ENCODE data around the gene KRTAP5-11.
"Not testable (repeated sequence)": the region's sequence is repeated elsewhere in the genome, so short reads cannot be mapped to it uniquely, and the experiment has no call there.

Gene KRTAP5-11

DNA sequence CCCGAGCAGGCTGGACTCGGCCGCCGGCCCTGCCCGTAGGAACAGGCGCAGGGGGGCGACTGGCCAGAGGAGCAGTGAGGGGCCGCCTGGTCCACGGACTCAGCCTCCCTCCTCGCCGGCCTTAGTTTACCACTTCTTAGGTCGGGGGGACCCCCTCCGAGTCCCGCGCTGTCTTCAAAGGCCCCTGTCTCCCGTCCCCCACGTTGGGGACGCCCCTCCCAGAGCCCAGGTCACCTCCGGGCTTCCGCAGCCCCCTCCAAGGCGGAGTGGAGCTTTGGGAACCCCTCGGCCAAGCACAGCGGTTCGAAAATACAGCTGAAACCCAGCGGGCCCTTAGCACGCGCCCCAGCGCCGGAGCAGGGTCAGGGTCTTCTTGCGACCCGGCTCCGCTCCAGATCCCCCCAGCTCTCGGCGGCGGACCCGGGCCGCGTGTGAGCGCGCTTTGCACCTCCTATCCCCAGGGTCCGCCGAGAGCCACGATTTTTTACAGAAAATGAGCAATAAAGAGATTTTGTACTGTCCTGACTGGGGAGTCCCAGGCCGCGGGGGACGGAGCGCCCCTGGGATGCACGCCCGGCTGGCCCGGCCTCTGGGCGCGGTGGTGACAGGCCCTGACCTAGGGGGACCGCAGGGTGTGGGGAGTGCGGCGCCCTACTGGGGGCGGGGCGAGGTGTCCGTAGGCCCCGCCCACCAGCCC, 25.0 kb upstream of the KRTAP5-11 start:
- H3K9me3 ChIP-seq (ENCODE audit: insufficient read depth, low read depth, low read length); H3K9ac ChIP-seq (ENCODE audit: low read depth, low read length); H3K4me1 ChIP-seq (ENCODE audit: insufficient read depth, low read length); H3K36me3 ChIP-seq (ENCODE audit: insufficient read depth, low read length); H3K27ac ChIP-seq (ENCODE audit: low read depth, low read length): not testable (repeated sequence)
- Histone ChIP-seq H3K4me3 (ENCODE audit: low read length) (peak overlapping the region; percentile 64), H3K27me3 (ENCODE audit: insufficient read depth, low read length) (peaks cover 36% of the 10 kb centered on the region)
- under 1% methylated on average over 47 of the region's 59 CpGs for WGBS

DNA sequence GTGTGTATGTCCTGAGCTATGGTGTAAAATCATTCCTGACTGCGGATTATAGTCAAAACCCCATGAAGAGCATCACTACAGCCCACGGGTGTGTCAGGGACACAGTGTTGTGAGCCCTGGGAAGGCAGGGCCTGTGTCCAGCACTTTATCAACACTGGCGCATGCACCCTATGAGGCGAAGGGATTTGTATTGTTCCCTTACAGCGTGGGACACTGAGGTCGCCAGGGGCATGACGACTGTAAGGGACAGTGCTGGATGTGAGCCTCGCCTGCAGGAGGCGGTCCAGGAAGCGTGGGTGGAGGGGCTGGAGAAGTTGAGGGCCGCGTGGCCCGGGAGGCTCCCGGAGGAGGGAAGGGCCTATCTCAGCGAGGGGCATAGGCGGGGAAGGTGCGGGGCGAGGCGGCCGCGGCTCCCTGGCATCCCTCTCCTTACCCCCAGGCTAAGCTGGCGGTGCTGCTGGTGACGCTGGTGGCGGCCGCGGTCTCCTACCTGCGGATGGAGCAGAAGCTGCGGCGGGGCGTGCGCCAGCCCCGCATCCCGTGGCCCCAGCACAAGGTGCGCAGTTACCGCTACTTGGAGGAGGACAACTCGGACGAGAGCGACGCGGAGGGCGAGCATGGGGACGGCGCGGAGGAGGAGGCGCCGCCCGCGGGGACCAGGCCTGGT, 24.3 kb upstream of the KRTAP5-11 start:
- Histone ChIP-seq H3K27me3 (ENCODE audit: insufficient read depth, low read length) (peaks cover 36% of the 10 kb centered on the region), H3K4me3 (ENCODE audit: low read length) (peak overlapping the region; percentile 64)
- WGBS = 9% methylated on average over 48 of the region's 48 CpGs
- not testable (repeated sequence) for H3K36me3 ChIP-seq (ENCODE audit: insufficient read depth, low read length); H3K27ac ChIP-seq (ENCODE audit: low read depth, low read length); H3K4me1 ChIP-seq (ENCODE audit: insufficient read depth, low read length); H3K9me3 ChIP-seq (ENCODE audit: insufficient read depth, low read depth, low read length); H3K9ac ChIP-seq (ENCODE audit: low read depth, low read length)

DNA sequence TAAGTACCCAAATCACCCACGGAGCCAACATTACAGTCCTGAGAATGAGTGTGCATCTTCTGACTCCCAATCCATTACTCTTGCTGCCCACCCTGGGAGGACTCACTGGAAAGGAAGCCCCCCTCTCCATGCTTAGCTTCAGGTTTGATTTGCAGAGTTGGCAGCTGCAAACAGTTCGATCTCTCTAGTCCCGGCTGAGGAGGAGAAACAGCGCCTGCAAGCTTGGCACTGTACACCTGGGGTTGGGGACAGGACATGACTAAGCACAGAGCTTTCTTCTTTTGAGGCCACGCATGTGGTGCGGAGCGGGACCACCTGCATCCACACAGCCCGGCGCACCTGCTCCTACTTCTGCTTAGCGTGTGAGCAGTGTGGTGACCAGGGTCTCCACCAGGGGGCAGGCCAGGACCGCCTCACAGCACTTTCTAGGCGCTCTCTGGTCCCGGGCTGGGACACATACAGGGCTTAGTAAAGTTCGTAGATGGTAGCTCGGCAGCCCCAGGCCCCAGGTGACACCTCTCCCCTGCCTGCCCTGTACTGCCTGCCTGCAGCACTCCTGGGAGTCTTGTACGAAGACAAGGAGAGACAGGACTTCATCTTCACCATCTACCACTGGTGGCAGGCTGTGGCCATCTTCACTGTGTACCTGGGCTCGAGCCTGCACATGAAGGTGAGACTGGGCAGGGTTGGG, 22.3 kb upstream of the KRTAP5-11 start:
- H3K36me3 ChIP-seq (ENCODE audit: insufficient read depth, low read length); H3K4me3 ChIP-seq (ENCODE audit: low read length); H3K9me3 ChIP-seq (ENCODE audit: insufficient read depth, low read depth, low read length); H3K27ac ChIP-seq (ENCODE audit: low read depth, low read length); H3K4me1 ChIP-seq (ENCODE audit: insufficient read depth, low read length); H3K9ac ChIP-seq (ENCODE audit: low read depth, low read length): not testable (repeated sequence)
- WGBS = 28% methylated on average over 11 of the region's 17 CpGs
- peaks cover 36% of the 10 kb centered on the region for H3K27me3 ChIP-seq (ENCODE audit: insufficient read depth, low read length)

DNA sequence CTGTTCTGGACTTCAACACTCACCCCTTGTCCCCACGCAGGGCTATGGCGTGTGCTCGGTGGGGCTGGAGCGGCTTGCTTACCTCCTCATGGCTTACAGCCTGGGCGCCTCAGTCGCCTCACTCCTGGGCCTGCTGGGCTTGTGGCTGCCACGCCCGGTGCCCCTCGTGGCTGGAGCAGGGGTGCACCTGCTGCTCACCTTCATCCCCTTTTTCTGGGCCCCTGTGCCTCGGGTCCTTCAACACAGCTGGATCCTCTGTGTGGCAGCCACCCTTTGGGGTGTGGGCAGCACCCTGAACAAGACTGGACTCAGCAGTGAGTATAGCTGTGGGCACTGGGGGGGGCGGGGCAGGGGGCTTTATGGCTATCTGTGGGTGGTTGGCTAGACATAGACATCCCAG, 20.5 kb upstream of the KRTAP5-11 start:
- WGBS = 89% methylated on average over 11 of the region's 11 CpGs
- H3K4me1 ChIP-seq (ENCODE audit: insufficient read depth, low read length) = not testable (repeated sequence)

DNA sequence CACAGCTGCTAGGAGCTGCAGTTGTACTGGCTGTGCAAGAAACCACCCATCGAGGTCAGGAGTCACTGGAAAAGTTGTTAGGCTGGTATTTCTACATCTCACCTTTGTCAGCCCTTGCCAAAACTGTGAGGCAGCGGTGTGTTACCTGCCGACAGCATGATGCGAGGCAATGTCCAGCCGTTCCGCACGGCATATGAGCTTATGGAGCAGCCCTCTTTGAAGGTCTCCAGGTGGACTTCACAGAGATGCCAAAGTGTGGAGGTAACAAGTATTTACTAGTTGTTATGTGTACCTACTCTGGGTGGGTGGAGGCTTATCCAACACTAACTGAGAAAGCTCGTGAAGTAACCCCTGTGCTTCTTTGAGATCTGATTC, 6.9 kb upstream of the KRTAP5-11 start:
- not testable (repeated sequence) for H3K27me3 ChIP-seq (ENCODE audit: insufficient read depth, low read length); H3K9ac ChIP-seq (ENCODE audit: low read depth, low read length); H3K4me1 ChIP-seq (ENCODE audit: insufficient read depth, low read length); H3K36me3 ChIP-seq (ENCODE audit: insufficient read depth, low read length); H3K9me3 ChIP-seq (ENCODE audit: insufficient read depth, low read depth, low read length); H3K27ac ChIP-seq (ENCODE audit: low read depth, low read length); H3K4me3 ChIP-seq (ENCODE audit: low read length)
- WGBS = 78% methylated on average over 8 of the region's 8 CpGs

More for the DNA sequence above, 20.5 kb upstream of the KRTAP5-11 start:
- not testable (repeated sequence) for H3K4me3 ChIP-seq (ENCODE audit: low read length); H3K36me3 ChIP-seq (ENCODE audit: insufficient read depth, low read length); H3K9ac ChIP-seq (ENCODE audit: low read depth, low read length); H3K27ac ChIP-seq (ENCODE audit: low read depth, low read length); H3K9me3 ChIP-seq (ENCODE audit: insufficient read depth, low read depth, low read length)
- H3K27me3 ChIP-seq (ENCODE audit: insufficient read depth, low read length) = peaks cover 25% of the 10 kb centered on the region

DNA sequence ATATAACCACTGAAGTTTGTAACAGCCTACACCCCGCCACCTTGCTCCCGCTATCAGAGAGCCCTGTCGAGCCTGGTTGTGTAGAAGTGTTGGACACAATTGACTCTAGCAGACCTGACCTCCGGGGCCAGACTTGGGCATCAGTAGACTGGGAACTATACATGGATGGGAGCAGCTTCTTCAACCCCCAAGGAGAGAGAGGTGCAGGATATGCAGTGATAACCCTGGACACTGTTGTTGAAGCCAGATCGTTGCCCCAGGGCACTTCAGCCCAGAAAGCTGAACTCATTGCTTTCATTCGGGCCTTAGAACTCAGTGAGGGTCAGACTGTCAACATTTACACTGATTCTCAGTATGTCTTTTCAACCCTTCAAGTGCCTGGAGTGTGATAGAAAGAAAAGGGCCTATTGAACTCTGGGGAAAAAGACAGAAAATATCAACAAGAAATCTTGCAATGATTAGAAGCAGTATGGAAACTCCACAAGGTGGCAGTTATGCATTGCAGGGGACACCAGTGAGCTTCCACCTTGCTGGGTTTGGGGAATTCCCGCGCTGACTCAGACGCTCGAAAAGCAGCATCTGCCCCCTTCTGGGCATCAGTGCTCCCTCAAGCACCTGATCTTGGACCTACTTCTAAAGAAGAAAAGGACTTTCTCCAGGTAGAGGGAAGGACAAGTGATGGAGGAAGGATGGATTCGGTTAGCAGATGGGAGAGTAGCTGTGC, 6.3 kb upstream of the KRTAP5-11 start:
- H3K9ac ChIP-seq (ENCODE audit: low read depth, low read length); H3K4me1 ChIP-seq (ENCODE audit: insufficient read depth, low read length); H3K9me3 ChIP-seq (ENCODE audit: insufficient read depth, low read depth, low read length); H3K27me3 ChIP-seq (ENCODE audit: insufficient read depth, low read length); H3K27ac ChIP-seq (ENCODE audit: low read depth, low read length); H3K36me3 ChIP-seq (ENCODE audit: insufficient read depth, low read length); H3K4me3 ChIP-seq (ENCODE audit: low read length): not testable (repeated sequence)
- WGBS = 56% methylated on average over 10 of the region's 11 CpGs

DNA sequence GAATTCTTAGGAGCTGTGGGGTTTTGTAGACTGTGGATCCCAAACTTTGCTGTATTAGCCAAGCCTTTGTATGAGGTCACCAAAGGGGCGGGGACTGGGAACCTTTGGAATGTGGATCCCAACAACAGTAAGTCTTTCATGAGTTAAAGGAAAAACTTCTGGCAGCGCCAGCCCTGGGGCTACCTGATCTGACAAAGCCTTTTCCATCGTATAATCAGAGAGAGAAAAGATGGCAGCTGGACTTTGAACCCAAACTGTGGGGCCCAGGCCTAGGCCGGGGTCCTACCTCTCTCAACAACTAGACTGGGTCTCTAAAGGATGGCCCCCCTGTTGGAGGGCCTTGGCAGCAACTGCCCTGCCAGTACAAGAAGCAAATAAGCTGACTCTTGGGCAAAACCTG, 5.6 kb upstream of the KRTAP5-11 start:
- not testable (repeated sequence) for H3K4me1 ChIP-seq (ENCODE audit: insufficient read depth, low read length); H3K9ac ChIP-seq (ENCODE audit: low read depth, low read length); H3K9me3 ChIP-seq (ENCODE audit: insufficient read depth, low read depth, low read length); H3K27ac ChIP-seq (ENCODE audit: low read depth, low read length); H3K4me3 ChIP-seq (ENCODE audit: low read length); H3K36me3 ChIP-seq (ENCODE audit: insufficient read depth, low read length); H3K27me3 ChIP-seq (ENCODE audit: insufficient read depth, low read length)
- 60% methylated on average over 4 of the region's 4 CpGs for WGBS

DNA sequence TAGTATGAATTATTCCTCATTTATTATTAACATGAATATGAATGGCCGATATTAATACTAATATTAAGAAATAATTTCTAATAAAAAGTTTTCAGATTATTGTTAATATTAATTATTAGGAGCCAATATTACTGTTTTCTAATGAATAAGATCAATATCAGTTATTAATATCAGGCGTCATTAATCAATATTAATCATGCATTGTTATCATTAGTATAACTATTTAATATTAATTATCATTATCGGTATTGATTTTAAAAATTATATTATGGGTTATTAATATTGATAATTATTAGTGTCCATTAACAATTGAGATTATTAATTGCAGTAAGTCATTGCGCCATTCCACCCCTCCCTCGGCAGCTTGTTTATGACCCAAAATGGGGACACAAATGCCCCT, 3.0 kb upstream of the KRTAP5-11 start:
- 97% methylated on average over 2 of the region's 5 CpGs for WGBS
- H3K36me3 ChIP-seq (ENCODE audit: insufficient read depth, low read length); H3K27ac ChIP-seq (ENCODE audit: low read depth, low read length); H3K4me1 ChIP-seq (ENCODE audit: insufficient read depth, low read length); H3K9ac ChIP-seq (ENCODE audit: low read depth, low read length); H3K9me3 ChIP-seq (ENCODE audit: insufficient read depth, low read depth, low read length); H3K4me3 ChIP-seq (ENCODE audit: low read length); H3K27me3 ChIP-seq (ENCODE audit: insufficient read depth, low read length): not testable (repeated sequence)

DNA sequence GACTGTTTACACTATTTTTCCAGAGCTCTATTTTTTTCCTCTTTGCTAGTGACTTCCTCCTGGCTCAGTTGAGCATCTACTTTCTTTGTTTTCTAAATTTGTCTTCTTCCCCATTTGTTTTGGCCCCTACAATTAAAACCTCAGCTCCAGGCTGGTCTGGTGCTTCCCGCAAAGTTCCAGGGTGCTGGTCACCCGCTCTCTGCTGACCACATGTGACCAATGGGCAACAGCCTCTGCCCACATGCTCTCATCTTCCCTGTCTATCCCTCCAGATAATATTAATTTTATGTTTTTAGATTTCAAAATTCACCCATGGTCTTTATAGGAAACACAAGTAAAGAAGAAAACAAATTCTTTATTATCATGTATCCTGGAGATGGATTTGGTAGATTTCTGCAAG, 294 bp upstream of the KRTAP5-11 start:
- not testable (repeated sequence) for H3K27me3 ChIP-seq (ENCODE audit: insufficient read depth, low read length); H3K9me3 ChIP-seq (ENCODE audit: insufficient read depth, low read depth, low read length); H3K36me3 ChIP-seq (ENCODE audit: insufficient read depth, low read length); H3K4me1 ChIP-seq (ENCODE audit: insufficient read depth, low read length); H3K27ac ChIP-seq (ENCODE audit: low read depth, low read length); H3K4me3 ChIP-seq (ENCODE audit: low read length); H3K9ac ChIP-seq (ENCODE audit: low read depth, low read length)
- WGBS = 99% methylated on average over 2 of the region's 2 CpGs

DNA sequence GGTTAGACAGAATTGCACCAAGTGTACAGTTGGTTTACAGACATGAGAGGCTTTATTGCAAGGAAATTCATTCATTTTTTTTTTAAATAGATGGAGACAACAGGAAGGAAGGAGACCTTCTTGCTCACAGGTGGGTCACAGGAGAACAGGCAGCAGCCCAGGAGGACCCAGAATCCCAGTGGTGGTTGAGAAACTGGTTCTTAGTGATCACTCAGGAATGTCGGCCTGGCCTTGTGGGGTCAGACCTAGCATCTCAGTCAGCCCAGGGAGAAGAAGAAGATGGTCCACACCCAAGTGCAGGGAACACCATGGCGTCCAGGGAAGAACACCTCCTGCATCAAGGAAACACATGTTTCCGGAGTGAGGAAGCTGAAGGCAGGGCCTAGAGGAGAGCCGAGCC, 849 bp downstream of the KRTAP5-11 start:
- H3K9me3 ChIP-seq (ENCODE audit: insufficient read depth, low read depth, low read length) = no peaks in the 10 kb centered on the region
- H3K4me3 ChIP-seq (ENCODE audit: low read length) = no peak overlapping the region
- H3K27me3 ChIP-seq (ENCODE audit: insufficient read depth, low read length) = no peaks in the 10 kb centered on the region; the same call in 1 of the 2 replicates
- peaks cover 9% of the 10 kb centered on the region; the same call in 1 of the 2 replicates for H3K4me1 ChIP-seq (ENCODE audit: insufficient read depth, low read length)
- WGBS = 94% methylated on average over 4 of the region's 4 CpGs
- no peak overlapping the region for H3K27ac ChIP-seq (ENCODE audit: low read depth, low read length)
- H3K9ac ChIP-seq (ENCODE audit: low read depth, low read length) = no peak overlapping the region
- H3K36me3 ChIP-seq (ENCODE audit: insufficient read depth, low read length) = no peaks in the 10 kb centered on the region
